ENCODE results near the gene CTSC. TPM values are rescaled to one million over a fixed set of nuclear protein-coding genes. Genes with fewer than 3 reads are reported as not detected.

CTSC gene
- total RNA-seq, 1 donor from 2014 or later: 84.3 TPM

GRCh38 chr11:88332851-88333250 lies 4.7 kb downstream of the CTSC start:
- peaks cover 7% of the 10 kb centered on the region for H3K27me3 Mint-ChIP-seq (ENCODE audit: low read depth)
- no peak overlapping the region for H3K27ac Mint-ChIP-seq (ENCODE audit: unreplicated experiment)
- no peak overlapping the region for H3K4me3 Mint-ChIP-seq
- peaks cover 22% of the 10 kb centered on the region for H3K36me3 Mint-ChIP-seq (ENCODE audit: low read depth)
- TF ChIP-seq, protein P1, sequence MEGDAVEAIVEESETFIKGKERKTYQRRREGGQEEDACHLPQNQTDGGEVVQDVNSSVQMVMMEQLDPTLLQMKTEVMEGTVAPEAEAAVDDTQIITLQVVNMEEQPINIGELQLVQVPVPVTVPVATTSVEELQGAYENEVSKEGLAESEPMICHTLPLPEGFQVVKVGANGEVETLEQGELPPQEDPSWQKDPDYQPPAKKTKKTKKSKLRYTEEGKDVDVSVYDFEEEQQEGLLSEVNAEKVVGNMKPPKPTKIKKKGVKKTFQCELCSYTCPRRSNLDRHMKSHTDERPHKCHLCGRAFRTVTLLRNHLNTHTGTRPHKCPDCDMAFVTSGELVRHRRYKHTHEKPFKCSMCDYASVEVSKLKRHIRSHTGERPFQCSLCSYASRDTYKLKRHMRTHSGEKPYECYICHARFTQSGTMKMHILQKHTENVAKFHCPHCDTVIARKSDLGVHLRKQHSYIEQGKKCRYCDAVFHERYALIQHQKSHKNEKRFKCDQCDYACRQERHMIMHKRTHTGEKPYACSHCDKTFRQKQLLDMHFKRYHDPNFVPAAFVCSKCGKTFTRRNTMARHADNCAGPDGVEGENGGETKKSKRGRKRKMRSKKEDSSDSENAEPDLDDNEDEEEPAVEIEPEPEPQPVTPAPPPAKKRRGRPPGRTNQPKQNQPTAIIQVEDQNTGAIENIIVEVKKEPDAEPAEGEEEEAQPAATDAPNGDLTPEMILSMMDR (conservative IDR thresholded peaks at IDR 0.05): no peak
- DNase-seq (ENCODE audit: low read depth, low spot score): no peak
- H3K9me3 Mint-ChIP-seq: no peaks in the 10 kb centered on the region
- peaks cover 33% of the 10 kb centered on the region for H3K4me1 Mint-ChIP-seq

DNA sequence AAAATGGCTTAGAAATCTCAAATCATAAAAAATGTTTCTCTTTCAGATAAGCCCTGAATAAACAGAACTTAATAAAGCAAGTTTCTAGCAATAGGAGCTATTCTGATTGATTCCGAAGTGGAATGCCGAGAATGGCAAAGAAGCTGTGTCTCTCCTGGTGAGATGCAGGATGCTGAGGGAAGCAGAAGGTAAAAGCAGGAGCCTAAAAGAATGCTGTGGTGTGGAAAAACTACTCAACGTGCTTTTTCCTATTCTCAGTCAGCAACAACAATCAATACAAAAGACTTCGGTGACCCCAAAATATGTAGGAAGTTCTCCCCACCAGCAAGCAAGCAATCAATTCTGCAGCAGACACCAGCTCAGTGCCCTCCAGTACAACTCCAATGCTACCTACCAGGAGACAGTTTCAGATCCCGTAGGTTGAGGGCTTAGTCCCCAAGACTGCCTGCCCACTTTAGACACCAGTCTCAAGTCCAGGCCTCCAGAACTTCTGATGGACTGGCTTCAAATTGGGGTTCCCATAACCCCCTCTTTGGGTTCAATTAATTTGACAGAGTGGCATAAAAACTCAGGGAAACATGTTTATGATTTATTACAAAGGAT lies 6.6 kb downstream of the CTSC start:
- H3K27me3 Mint-ChIP-seq (ENCODE audit: low read depth): peaks cover 3% of the 10 kb centered on the region
- H3K27ac Mint-ChIP-seq (ENCODE audit: unreplicated experiment): no peak overlapping the region
- TF ChIP-seq, protein P1 (conservative IDR thresholded peaks at IDR 0.05): no peak
- H3K36me3 Mint-ChIP-seq (ENCODE audit: low read depth): peaks cover 27% of the 10 kb centered on the region
- H3K4me1 Mint-ChIP-seq: peaks cover 32% of the 10 kb centered on the region
- no peak overlapping the region for H3K4me3 Mint-ChIP-seq
- DNase-seq (ENCODE audit: low read depth, low spot score): no peak
- no peaks in the 10 kb centered on the region for H3K9me3 Mint-ChIP-seq

- H3K4me1 Mint-ChIP-seq: peaks cover 20% of the 10 kb centered on the region
- no peak for DNase-seq (ENCODE audit: low read depth, low spot score)
- H3K9me3 Mint-ChIP-seq: no peaks in the 10 kb centered on the region
- TF ChIP-seq, protein P1 (conservative IDR thresholded peaks at IDR 0.05): no peak
- H3K4me3 Mint-ChIP-seq: peak overlapping the region; percentile 23
- H3K36me3 Mint-ChIP-seq (ENCODE audit: low read depth): peaks cover 30% of the 10 kb centered on the region
- H3K27me3 Mint-ChIP-seq (ENCODE audit: low read depth): no peaks in the 10 kb centered on the region
- no peak overlapping the region for H3K27ac Mint-ChIP-seq (ENCODE audit: unreplicated experiment)
These were observed 7.8 kb downstream of the CTSC start for GRCh38 chr11:88329563-88330250.

DNA sequence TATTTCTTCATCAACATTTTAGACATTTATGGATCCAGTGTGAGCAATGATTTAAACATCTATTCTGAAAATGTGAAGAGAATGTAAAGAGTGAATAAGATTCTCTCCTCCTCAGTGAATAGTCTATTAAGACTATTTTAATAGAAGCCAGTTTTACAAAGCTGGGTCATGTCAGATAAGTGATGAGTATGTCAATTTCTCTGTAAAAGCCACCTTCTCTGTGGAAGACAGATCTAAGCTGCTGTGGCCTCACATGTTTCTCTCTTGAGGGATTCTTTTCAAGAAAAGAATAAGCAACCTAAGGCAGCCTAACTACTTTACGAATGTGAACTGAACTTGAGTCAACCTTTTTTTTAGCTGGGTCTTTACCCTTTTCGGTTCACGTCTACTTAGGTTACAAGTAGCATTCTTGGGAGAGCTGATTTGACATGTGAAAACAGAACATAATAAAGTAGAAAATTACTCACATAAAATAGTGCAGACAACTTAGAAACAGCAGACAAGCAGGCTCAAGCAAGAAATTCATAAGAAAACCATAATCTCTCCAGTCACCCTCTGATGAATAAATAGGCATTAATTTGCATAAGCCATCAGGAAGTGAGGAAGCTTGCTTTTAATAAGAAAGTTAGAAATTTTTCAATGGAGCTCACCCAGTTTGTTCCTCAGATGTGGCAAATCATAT lies 9.9 kb downstream of the CTSC start:
- TF ChIP-seq, protein P1 (conservative IDR thresholded peaks at IDR 0.05): no peak
- H3K27ac Mint-ChIP-seq (ENCODE audit: unreplicated experiment): no peak overlapping the region
- peaks cover 17% of the 10 kb centered on the region for H3K4me1 Mint-ChIP-seq
- peaks cover 7% of the 10 kb centered on the region for H3K9me3 Mint-ChIP-seq
- DNase-seq (ENCODE audit: low read depth, low spot score): no peak
- peaks cover 49% of the 10 kb centered on the region for H3K36me3 Mint-ChIP-seq (ENCODE audit: low read depth)
- H3K4me3 Mint-ChIP-seq: no peak overlapping the region
- H3K27me3 Mint-ChIP-seq (ENCODE audit: low read depth): no peaks in the 10 kb centered on the region

GRCh38 chr11:88327061-88327460 lies 10.5 kb downstream of the CTSC start:
- Mint-ChIP-seq H3K27ac (ENCODE audit: unreplicated experiment) (no peak overlapping the region), H3K9me3 (peaks cover 12% of the 10 kb centered on the region), H3K4me1 (peaks cover 17% of the 10 kb centered on the region), H3K36me3 (ENCODE audit: low read depth) (peaks cover 54% of the 10 kb centered on the region), H3K4me3 (no peak overlapping the region), H3K27me3 (ENCODE audit: low read depth) (no peaks in the 10 kb centered on the region)
- TF ChIP-seq, protein P1 (conservative IDR thresholded peaks at IDR 0.05): no peak
- no peak for DNase-seq (ENCODE audit: low read depth, low spot score)
